Measurements from ENCODE around the gene MYL6. TPM values are rescaled to one million over a fixed set of nuclear protein-coding genes. Genes with fewer than 3 reads are reported as not detected.
A peak's percentile ranks its signal among the peaks of the same experiment; 100 is the strongest.
"Not testable (repeated sequence)": the region's sequence is repeated elsewhere in the genome, so short reads cannot be mapped to it uniquely, and the experiment has no call there.

The MYL6 gene
- total RNA-seq (2014; rRNA removed; shearing (Covaris generic)), result 2,426 and 2,616 TPM in 2 replicates

GRCh38 chr12:56158029-56158925 is at the start of gene MYL6:
TSS of gene MYL6 (plus strand) at chr12:56158359. CDS start at chr12:56158402, 43 bp downstream.
- DNase-seq (ENCODE audit: low spot score), result peak; percentile 99

- DNase-seq (ENCODE audit: low spot score), result no peak
Observed at GRCh38 chr12:56110571-56110970, 47.6 kb upstream of the MYL6 start.

- no peak for DNase-seq (ENCODE audit: low spot score)
Observed at GRCh38 chr12:56114084-56114483, 44.1 kb upstream of the MYL6 start.

DNA sequence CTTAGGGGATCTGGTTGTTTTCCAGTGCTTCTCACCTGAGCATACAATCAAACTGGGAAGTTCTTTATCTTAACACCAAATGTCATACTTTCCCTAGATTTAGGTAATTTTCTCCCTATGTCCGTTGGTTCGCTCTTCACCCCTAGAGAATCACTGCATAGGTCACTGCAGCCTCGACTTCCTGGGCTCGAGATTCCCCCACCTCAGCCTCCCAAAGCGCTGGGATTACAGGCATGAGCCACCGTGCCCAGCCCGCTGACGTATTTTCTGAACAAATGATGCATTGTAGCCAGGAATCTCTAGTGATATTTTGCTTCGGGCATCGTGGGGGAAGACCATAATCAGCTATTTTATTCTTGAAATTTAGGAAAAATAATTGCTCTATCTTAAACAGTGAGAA is 42.8 kb upstream of the MYL6 start:
- DNase-seq (ENCODE audit: low spot score), result no peak

- peak; percentile 86 for DNase-seq (ENCODE audit: low spot score)
Observed at GRCh38 chr12:56116267-56117081, 41.7 kb upstream of the MYL6 start, which contains the start of gene RPL41. TSS of gene RPL41 (plus strand) at chr12:56116633.

- not testable (repeated sequence) for DNase-seq (ENCODE audit: low spot score)
Observed at GRCh38 chr12:56117082-56117706, 41.0 kb upstream of the MYL6 start.

GRCh38 chr12:56117778-56118687 is 40.1 kb upstream of the MYL6 start, which contains the start of gene ZC3H10:
TSS of gene ZC3H10 (plus strand) at chr12:56118266. CDS start at chr12:56120563, 2,297 bp downstream.
- peak; percentile 100 for DNase-seq (ENCODE audit: low spot score)

GRCh38 chr12:56118688-56119357 is 39.3 kb upstream of the MYL6 start:
- no peak for DNase-seq (ENCODE audit: low spot score)

DNA sequence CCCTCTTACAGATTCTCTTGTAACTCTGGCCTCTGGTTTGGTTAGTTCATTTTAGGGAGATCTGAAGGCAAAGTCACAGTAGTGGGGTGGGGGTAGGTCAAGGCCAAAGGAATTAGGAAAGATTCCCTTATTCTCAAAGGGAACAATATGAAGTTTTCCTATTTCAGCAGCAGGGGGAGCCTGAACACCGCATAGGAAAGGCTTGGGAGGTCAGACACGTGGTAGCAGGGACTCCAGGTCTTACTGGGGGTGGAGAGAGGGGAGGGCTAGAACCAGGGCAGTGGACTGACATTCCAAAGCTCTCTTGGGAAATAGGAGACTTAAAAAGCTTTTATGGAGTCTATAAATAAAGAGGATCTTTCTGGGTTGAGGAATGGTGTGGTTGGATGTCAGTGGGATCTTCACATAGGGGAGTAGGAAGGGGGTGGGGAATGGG is 38.8 kb upstream of the MYL6 start:
- peak; percentile 91 for DNase-seq (ENCODE audit: low spot score)

DNA sequence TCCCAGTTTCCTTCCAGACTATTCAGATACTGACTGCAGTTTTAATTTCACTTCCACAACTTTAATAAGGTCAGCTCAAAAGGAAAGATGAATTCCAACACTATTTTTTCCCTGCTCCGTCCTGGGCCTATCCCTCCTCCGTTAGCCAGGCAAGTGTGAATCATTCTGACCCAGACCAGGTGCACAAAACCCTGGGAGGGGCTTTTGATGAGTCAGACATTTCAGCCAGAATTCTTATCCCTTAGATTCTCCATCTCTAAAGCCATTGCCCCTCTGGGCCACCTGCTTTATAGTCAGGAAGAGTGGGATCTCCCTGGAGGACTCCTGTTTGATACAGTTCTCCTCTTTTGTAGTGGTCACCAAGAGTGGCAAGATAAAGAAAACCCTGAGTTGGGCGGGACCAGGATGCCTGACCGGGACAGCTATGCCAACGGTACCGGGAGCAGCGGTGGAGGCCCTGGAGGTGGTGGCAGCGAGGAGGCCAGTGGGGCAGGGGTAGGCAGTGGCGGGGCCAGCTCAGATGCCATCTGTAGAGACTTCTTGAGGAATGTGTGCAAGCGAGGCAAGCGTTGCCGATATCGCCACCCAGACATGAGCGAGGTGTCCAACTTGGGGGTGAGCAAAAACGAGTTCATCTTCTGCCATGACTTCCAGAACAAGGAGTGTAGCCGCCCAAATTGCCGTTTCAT is 37.9 kb upstream of the MYL6 start:
- DNase-seq (ENCODE audit: low spot score), result no peak

DNA sequence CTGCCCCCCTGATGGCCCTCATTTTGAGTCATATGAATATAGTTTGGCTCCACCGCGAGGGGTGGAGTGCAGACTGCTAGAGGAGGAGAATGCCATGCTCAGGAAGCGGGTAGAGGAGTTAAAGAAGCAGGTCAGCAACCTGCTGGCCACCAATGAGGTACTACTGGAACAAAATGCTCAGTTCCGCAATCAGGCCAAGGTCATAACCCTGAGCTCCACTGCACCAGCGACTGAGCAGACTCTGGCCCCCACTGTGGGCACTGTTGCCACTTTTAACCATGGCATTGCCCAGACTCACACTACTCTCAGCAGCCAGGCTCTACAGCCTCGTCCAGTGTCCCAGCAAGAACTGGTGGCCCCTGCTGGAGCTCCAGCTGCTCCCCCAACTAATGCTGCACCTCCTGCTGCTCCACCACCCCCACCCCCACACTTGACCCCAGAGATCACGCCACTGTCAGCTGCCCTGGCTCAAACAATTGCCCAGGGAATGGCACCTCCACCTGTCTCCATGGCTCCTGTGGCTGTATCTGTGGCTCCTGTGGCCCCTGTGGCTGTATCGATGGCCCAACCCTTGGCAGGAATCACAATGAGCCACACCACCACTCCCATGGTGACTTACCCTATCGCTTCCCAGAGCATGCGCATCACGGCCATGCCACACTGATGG is 36.8 kb upstream of the MYL6 start:
- no peak for DNase-seq (ENCODE audit: low spot score)

DNA sequence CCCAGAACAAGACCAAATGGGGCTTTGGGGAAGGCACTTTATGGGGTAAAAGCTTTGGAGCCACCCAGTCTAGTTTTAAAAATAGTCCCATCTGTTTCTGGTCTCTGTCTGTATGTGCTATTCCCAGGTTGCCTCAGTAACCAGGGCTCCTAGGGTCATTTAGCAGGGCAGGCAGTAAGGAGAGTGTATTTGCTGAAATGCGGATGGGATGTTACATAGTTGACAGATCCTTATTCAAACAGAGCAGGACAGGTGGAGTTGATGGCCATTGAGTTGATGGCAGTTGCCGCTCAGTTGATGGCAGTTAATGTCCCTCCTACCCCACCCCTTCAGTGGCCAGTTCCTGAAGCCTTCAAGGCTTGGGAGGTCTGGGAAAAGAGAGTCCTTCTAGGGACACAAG is 35.5 kb upstream of the MYL6 start:
- no peak for DNase-seq (ENCODE audit: low spot score)

DNA sequence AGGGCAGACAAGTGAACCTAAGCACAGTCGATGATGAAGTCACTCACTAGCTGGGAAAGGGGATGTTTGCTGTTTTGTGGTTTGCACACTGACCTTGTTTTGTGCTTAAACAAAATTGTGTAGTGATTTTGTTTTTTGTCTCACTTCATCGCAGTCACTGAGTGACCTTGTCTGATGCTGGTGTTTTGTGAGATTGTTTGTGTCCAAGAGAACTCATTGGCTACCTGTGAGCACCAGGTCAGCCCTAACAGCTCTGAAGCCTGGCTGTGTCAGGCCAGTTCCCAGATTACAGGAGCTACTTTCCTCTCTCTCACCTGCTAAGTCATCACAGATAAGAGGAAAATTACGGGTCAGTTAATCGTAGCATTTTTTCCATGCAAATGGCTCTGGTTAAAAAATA is 34.0 kb upstream of the MYL6 start:
- no peak for DNase-seq (ENCODE audit: low spot score)

DNA sequence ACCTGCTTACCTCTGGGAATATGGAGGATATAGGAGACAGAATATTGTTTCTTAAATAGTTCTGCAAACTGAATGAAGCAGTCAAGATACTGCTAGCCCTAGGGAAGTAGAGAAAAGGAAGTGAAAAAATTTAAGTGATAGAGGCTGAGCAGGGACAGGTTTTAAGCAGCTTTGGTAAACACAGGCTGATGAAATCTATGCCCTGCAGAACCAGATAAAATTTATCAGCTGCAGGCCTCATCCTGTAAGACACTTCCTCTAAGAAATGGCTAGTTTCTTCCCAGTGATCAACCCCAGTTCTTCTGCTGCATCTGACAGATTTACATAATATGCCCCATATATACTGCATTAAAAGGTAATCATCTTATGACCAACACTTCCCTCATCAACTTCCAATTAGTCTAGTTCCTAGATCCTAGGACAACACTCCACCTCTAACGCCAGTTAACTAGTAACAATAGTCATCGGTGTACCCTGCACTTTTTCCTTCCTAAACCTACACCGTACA is 31.4 kb upstream of the MYL6 start:
- no peak for DNase-seq (ENCODE audit: low spot score)

DNA sequence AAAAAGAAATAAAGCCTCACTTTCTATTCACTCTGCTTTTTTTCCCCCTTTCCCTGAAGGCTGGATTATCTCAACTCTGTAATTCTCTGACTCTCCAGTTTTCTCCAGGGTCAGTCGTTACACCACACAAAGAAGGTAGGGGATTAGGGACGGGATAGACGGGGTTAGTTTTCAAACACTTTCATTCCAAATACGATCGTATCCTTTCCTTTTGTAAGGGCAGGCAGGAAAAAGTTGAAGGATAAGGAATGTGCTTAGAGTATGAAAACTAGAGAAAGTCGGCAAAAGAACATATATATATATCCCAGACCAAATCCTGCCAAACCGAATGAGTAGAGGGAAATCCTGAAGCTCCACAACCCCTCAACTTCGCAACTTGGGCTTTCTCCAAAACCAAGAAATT is 30.7 kb upstream of the MYL6 start:
- DNase-seq (ENCODE audit: low spot score), result no peak

DNA sequence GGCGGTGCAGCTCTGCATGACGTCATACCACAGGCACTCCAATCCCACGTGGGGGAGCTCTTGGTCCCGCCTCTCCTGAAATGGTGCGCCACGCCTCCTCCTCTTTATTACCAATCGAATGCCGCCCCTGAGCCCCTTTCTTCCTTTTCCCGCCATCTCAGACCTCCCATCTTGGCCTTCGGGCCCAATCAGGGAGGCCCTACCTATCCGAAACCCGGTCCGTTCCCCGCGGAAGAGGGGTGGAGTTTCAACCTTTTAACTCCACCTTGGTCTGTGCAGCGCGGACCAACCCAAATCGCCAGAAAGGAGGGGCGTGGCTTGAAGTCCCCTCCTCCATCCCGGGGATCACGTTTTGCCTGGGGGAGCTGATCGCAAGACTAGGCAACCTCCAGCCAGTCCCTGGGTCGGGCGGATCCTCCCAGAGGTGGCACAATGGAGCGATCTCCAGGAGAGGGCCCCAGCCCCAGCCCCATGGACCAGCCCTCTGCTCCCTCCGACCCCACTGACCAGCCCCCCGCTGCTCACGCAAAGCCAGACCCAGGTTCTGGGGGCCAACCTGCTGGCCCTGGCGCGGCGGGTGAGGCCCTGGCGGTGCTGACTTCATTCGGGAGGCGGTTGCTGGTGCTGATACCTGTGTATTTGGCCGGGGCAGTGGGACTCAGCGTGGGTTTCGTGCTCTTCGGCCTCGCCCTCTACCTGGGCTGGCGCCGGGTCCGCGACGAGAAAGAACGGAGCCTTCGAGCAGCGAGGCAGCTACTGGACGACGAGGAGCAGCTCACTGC is 30.1 kb upstream of the MYL6 start, which contains the start of gene ESYT1:
Gene ESYT1 (plus strand): TSS at position 380 of the 782 bp plus-strand sequence. CDS start 53 bp downstream, at position 433.
- peak; percentile 99 for DNase-seq (ENCODE audit: low spot score)

DNA sequence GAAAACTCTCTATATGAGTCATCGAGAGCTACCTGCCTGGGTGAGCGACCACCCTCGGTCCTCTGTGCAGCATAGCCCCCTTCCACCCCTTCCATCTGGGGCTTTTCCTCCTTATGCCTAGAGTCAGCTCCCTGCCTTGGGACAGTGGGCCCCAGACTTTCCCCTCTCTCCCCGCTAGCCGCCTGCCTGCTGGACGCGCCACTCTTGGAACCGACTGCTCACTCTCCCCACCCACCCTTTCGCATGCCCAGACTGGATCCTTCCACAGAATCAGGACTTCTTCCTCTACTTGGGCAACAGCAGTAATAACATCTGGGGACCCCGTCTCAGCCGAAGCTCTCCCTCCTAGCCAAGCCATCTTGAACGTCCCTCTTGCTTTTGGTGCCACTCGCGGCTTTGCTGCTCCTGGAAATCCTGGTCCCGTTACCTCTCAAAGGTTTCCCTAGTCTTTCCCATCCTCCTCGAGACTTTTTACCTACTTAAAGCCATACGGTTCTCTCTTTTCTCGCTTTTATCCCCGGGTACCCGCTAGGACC is 29.4 kb upstream of the MYL6 start:
- no peak for DNase-seq (ENCODE audit: low spot score)
